KOPT-K1 (cell line): ENCODE measurements around the gene TNRC6C.

ENCODE experiments used
- H3K27ac ChIP-seq: fragments of 200-600 bp; sonication (generic); 2 replicates; pipeline ENCODE4 v1.5.1; 2016; ENCODE audit warnings: antibody characterized with exemption, mild to moderate bottlenecking, low read depth, low read length; ENCODE audit not compliant: poor library complexity, severe bottlenecking
- H3K36me3 ChIP-seq: fragments of 200-600 bp; sonication (generic); 2 replicates; pipeline ENCODE4 v1.5.1; 2017; ENCODE audit warnings: antibody characterized with exemption, mild to moderate bottlenecking, low read length, moderate library complexity; ENCODE audit not compliant: insufficient read depth
- H3K9me3 ChIP-seq: fragments of 200-600 bp; sonication (generic); 2 replicates; pipeline ENCODE4 v1.5.1; 2017; ENCODE audit warnings: antibody characterized with exemption, low read length, mild to moderate bottlenecking; ENCODE audit not compliant: insufficient read depth, poor library complexity, severe bottlenecking

Gene TNRC6C

GRCh38 chr17:78127239-78127887 is 168.9 kb downstream of the TNRC6C start:
- Histone ChIP-seq H3K36me3 (peaks cover 31% of the 10 kb centered on the region), H3K27ac (peak overlapping the region; percentile 97), H3K9me3 (no peaks in the 10 kb centered on the region)

GRCh38 chr17:78127888-78128550 is 169.5 kb downstream of the TNRC6C start:
- Histone ChIP-seq H3K36me3 (peaks cover 31% of the 10 kb centered on the region), H3K9me3 (no peaks in the 10 kb centered on the region), H3K27ac (peak overlapping the region; percentile 97)

GRCh38 chr17:78128551-78129350 is 170.2 kb downstream of the TNRC6C start, which contains the start of gene TMC6:
TSS of gene TMC6 (minus strand) at chr17:78128755. CDS start at chr17:78126832, 1,923 bp downstream.
- Histone ChIP-seq H3K27ac (peak within 1 kb of the TSS; percentile 97), H3K36me3 (peaks cover 31% of the 10 kb centered on the region), H3K9me3 (no peaks in the 10 kb centered on the region)

GRCh38 chr17:78129351-78130089 is 171.0 kb downstream of the TNRC6C start:
- Histone ChIP-seq H3K27ac (peak overlapping the region; percentile 97), H3K36me3 (peaks cover 31% of the 10 kb centered on the region), H3K9me3 (no peaks in the 10 kb centered on the region)

GRCh38 chr17:78130090-78130436 is 171.6 kb downstream of the TNRC6C start:
- H3K36me3 ChIP-seq, result peaks cover 36% of the 10 kb centered on the region
- H3K9me3 ChIP-seq, result no peaks in the 10 kb centered on the region
- peak overlapping the region; percentile 97 for H3K27ac ChIP-seq

GRCh38 chr17:78130437-78131101 is 172.1 kb downstream of the TNRC6C start, which contains the start of gene TMC8:
TSS of gene TMC8 (plus strand) at chr17:78130771. CDS start at chr17:78131589, 818 bp downstream.
- Histone ChIP-seq H3K27ac (peak within 1 kb of the TSS; percentile 97), H3K36me3 (peaks cover 41% of the 10 kb centered on the region), H3K9me3 (no peaks in the 10 kb centered on the region)

GRCh38 chr17:78131172-78132083 is 172.9 kb downstream of the TNRC6C start:
- peak overlapping the region; percentile 97 for H3K27ac ChIP-seq
- H3K36me3 ChIP-seq, result peaks cover 43% of the 10 kb centered on the region

GRCh38 chr17:78132084-78132676 is 173.7 kb downstream of the TNRC6C start:
- Histone ChIP-seq H3K9me3 (no peaks in the 10 kb centered on the region), H3K27ac (peak overlapping the region; percentile 97), H3K36me3 (peaks cover 51% of the 10 kb centered on the region)

More at GRCh38 chr17:78131172-78132083, 172.9 kb downstream of the TNRC6C start:
- H3K9me3 ChIP-seq, result no peaks in the 10 kb centered on the region

GRCh38 chr17:78132767-78133178 is 174.3 kb downstream of the TNRC6C start:
- H3K9me3 ChIP-seq, result no peaks in the 10 kb centered on the region
- H3K36me3 ChIP-seq, result peaks cover 56% of the 10 kb centered on the region
- peak overlapping the region; percentile 97 for H3K27ac ChIP-seq

GRCh38 chr17:78133179-78133951 is 174.9 kb downstream of the TNRC6C start:
- Histone ChIP-seq H3K36me3 (peaks cover 56% of the 10 kb centered on the region), H3K27ac (no peak overlapping the region), H3K9me3 (no peaks in the 10 kb centered on the region)

- H3K9me3 ChIP-seq, result no peaks in the 10 kb centered on the region
- H3K27ac ChIP-seq, result no peak overlapping the region
- peaks cover 56% of the 10 kb centered on the region for H3K36me3 ChIP-seq
Observed at GRCh38 chr17:78133971-78134898, 175.7 kb downstream of the TNRC6C start.

- H3K27ac ChIP-seq, result no peak overlapping the region
- H3K36me3 ChIP-seq, result peaks cover 56% of the 10 kb centered on the region
- H3K9me3 ChIP-seq, result no peaks in the 10 kb centered on the region
Observed at GRCh38 chr17:78134899-78135385, 176.4 kb downstream of the TNRC6C start.
